Astrocyte of the cerebellum (primary cell): ENCODE measurements around the gene THOC1.

Experiments used
- DNase-seq: peaks from one replicate; pipeline ENCODE4 v3.0.0-alpha.2; 2011; ENCODE audit warnings: low read depth
- H3K4me3 ChIP-seq: 2 replicates; pipeline ENCODE4 v1.5.1; 2011; ENCODE audit warnings: mild to moderate bottlenecking, low read depth, low read length, moderate library complexity
- in situ Hi-C: cut with HindIII; loops from 2 replicates; pipeline ENCODE4 v1.10.0; 2017; ENCODE audit warnings: low sequenced_read_pairs
- TF ChIP-seq, protein P1 (sequence below): IDR thresholded peaks from 2 replicates; pipeline ENCODE4 v1.5.1; 2012; ENCODE audit warnings: low read length, low read depth, moderate library complexity, mild to moderate bottlenecking; ENCODE audit errors: missing control alignments

Gene THOC1

DNA sequence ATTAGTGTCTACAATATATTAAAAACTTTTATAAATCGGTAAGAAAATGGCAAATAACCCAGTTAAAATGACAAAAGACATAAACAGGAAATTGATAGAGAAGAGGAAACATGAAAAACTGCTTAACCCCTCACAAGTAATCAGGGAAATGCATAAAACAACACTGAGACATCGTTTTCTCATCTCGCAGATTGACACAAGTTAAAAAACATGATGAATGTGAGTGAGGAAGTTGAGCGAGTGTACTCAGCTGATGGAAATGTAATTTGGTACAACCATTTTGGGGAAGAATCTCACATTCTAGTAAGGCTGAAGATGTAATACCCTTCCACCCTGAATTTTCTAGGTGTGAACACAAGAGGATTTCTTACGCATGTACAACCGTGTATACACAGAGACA lies 18.0 kb upstream of the THOC1 start:
- DNase-seq = no peak
- in situ Hi-C loops = no loop called here
- TF ChIP-seq, protein P1, sequence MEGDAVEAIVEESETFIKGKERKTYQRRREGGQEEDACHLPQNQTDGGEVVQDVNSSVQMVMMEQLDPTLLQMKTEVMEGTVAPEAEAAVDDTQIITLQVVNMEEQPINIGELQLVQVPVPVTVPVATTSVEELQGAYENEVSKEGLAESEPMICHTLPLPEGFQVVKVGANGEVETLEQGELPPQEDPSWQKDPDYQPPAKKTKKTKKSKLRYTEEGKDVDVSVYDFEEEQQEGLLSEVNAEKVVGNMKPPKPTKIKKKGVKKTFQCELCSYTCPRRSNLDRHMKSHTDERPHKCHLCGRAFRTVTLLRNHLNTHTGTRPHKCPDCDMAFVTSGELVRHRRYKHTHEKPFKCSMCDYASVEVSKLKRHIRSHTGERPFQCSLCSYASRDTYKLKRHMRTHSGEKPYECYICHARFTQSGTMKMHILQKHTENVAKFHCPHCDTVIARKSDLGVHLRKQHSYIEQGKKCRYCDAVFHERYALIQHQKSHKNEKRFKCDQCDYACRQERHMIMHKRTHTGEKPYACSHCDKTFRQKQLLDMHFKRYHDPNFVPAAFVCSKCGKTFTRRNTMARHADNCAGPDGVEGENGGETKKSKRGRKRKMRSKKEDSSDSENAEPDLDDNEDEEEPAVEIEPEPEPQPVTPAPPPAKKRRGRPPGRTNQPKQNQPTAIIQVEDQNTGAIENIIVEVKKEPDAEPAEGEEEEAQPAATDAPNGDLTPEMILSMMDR = no peak
- no peak overlapping the region for H3K4me3 ChIP-seq

DNA sequence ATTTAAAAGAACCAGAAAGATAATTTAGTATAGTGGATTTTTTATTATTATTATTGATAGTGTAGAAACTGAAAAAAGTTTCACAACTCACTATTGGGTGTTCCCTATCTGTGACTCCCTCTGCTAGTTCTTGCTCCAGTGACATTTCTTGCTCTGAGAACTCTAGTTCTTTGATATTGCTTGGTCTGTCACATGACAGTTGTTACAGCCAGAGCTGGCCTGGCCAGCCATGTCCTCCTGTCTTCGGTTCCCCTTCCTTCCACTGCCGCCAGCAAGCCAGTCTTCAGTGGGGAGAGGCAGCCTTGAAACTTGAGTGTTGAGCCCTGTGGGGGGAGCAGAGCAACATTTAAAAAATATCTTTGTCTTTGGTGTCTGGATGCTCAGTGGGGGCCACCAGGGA lies 7.6 kb upstream of the THOC1 start:
- H3K4me3 ChIP-seq = no peak overlapping the region
- TF ChIP-seq, protein P1 = no peak
- no peak for DNase-seq
- in situ Hi-C loops = no loop called here

DNA sequence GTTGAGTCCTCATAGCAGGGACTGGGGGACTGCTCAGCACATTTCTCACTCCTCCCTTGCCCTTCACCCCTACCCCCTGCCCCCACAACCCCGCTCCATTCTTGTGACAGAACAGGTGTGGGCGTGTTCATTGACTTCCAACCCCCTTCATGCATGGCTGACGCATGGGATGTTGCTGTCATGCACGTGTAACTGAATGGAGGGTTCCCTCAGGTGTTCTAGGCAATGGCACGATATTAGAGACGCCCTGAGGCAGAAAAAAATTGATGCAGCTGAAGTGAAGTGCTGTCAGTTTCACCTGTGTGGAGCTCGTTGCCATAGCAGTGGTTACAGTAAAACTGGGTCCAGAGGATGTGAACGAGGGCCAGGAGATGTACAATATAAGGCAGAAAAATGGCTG lies 6.5 kb upstream of the THOC1 start:
- in situ Hi-C loops = no loop called here
- H3K4me3 ChIP-seq = no peak overlapping the region
- no peak for DNase-seq
- TF ChIP-seq, protein P1 = no peak

DNA sequence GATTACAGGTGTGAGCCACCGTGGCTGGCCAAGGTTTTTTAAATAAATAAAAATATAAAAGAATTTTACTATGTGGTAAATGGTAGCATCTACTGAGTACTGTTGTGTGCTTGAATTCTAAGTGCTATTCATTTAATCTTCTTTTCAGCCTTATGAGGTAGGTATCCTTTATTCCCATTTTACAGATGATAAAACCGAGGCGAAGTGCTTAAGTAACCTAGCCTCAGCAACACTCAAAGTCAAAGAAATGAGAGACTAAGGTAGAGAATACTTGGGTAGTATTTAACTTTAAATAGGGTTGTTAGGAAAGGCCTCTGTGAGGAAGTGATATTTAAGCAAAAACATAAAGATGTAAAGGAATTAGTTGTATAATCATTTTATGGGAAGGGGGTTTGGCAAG lies 5.7 kb upstream of the THOC1 start:
- in situ Hi-C loops = no loop called here
- TF ChIP-seq, protein P1 = no peak
- no peak for DNase-seq
- no peak overlapping the region for H3K4me3 ChIP-seq

DNA sequence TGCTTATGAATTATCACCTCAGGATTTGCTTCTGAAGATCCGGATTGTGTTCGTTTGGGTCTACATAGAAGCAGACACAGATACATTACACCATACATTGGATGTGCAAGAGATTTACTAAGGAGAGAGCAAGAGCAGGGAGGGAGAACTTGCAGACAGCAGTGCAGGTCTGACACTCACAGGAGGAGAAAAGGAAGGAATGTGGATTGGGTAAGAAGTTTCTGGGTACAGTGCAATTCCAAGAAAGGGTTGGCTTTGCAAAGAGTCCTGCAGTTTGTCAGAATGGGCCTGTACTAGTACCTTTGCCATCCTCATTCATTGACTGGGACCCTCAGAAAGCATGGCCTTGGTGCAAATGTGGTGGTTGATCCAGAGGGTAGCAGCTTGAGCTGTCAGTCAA lies 4.8 kb upstream of the THOC1 start:
- TF ChIP-seq, protein P1 = no peak

DNA sequence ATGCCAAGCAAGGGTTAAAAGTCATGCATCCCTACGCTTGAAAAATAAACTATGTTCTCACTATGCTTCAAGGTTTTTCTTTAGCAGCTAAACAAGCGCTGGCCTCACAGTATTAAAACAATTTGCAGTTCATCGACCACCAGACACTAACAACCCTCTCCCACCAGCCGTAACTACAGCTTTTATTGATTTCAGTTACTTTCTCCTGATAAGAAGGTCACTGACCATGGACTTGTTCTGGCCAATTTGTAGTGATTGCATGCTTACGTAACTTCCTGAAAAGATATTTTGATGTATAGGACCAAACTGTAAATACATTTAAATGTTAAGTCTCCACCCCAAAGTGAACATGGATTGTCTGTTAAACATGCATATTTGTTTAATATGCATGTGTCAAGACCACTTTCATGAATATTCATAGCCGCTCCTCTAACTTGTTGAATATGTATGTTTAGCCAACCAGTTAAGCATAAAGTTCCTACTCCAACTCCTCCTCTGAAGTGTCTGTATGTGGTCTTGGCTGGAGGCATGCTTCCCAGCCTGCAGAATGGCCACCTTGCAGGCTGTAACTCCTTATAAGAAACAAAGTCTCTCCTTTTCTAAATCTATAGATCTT lies 1.7 kb upstream of the THOC1 start:
- no peak overlapping the region for H3K4me3 ChIP-seq
- no peak for DNase-seq
- TF ChIP-seq, protein P1 = no peak
- in situ Hi-C loops = no loop called here

More for the DNA sequence above, 4.8 kb upstream of the THOC1 start:
- no peak for DNase-seq
- H3K4me3 ChIP-seq = no peak overlapping the region
- in situ Hi-C loops = no loop called here

DNA sequence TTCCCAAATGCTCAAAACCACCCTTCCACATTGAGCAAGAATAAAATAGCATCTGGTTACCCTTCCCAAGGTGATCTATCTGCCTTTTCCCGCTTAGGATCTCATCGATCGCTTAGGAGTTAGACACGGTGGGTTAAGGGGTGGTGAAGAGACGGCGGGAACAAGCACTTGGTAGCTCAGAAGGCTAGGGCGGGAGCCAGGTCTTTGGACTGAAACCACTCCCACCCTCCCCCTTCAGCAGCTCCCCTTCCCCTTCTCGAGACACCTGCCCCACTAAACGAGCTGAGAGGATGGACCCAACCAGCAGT lies 513 bp downstream of the THOC1 start:
- H3K4me3 ChIP-seq = peak overlapping the region; percentile 70
- in situ Hi-C loops = no loop called here
- TF ChIP-seq, protein P1 = no peak
- no peak for DNase-seq
